ENCODE measurements around the gene SND1. TPM values are rescaled to one million over a fixed set of nuclear protein-coding genes. Genes with fewer than 3 reads are reported as not detected.

The SND1 gene
- total RNA-seq, 1 donor from 2014 or later: 139 TPM

GRCh38 chr7:127765150-127765549, 113.2 kb downstream of the SND1 start:
- DNase-seq (ENCODE audit: low read depth in 2 of 2): no peak

GRCh38 chr7:127766831-127767459, 115.0 kb downstream of the SND1 start:
- peak in 1 of 2 donors; percentile 10 for DNase-seq (ENCODE audit: low read depth in 2 of 2)

- DNase-seq (ENCODE audit: low read depth in 2 of 2): no peak
Measured at GRCh38 chr7:127768241-127768640, 116.2 kb downstream of the SND1 start.

- peak in 1 of 2 donors; percentile 18 for DNase-seq (ENCODE audit: low read depth in 2 of 2)
Measured at GRCh38 chr7:127769137-127769536, 117.1 kb downstream of the SND1 start.

DNA sequence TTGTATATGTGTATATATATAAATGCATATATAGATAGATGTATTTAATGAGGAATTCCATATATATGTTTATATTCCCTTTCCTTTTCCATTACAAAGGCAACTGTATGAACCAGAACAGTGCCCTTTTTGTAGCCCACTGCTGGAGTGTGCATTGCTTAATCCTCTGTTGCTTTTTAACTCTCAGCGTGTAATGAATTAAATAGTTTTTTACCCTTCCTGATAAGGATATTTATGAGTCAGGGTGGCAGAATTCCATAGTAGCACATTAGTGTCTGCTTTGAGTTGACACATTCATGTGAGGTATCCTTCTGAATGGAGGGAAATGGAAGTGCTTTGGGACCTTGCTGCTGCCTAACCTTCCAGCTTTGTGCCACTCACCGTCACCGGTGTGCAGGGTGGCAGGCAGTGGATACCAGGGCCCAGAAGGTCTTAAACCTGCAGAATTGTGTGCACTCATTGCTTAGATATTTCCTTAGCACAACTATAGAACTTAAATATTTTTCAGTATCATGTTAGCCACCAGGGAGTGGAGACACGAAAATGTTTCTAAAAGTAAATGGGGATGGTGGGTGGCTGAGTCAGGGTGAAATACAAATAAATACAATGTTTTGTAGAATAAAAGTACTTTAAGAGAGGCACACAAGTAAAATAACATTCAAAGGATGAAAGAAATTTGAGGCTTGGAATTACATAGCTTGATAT, 117.9 kb downstream of the SND1 start:
- DNase-seq (ENCODE audit: low read depth in 2 of 2): peak in 1 of 2 donors; percentile 23

DNA sequence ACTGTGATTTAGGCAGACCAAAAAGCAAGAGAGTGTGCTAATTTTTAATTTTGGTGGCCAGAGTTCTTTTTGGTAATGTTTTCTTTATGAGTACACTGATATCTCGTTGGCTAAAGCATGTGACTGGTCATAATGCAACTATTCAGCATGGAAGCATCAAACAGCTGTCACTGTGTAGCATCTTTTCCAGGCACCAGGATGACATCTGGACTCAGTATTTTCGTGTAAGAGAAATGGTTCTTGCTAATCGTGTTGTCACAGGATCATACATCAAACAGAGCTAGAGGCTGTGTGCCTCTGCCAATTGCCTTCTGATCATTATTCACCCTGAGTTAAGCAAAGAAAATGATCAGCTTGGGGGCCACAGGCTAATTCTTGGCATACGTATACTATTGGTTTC, 118.9 kb downstream of the SND1 start:
- DNase-seq (ENCODE audit: low read depth in 2 of 2): no peak

DNA sequence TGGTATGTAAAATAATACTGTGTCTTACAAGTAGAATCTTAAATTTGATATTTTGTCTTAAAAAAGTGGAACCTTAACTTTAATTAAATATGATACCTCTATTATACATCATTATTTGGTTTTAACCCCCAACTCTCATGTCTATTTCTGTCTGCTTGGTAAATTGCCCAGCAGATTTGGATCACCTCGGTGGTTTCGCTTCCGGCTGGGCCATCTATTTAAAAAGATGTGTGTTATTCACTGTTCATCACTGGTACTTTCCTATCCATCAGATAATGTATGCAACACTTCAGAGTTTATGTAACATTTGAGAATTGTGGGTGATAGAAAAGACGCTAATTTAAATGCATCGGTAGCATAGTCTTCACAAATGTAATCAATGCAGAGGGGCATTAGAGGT, 119.7 kb downstream of the SND1 start:
- DNase-seq (ENCODE audit: low read depth in 2 of 2): no peak

DNA sequence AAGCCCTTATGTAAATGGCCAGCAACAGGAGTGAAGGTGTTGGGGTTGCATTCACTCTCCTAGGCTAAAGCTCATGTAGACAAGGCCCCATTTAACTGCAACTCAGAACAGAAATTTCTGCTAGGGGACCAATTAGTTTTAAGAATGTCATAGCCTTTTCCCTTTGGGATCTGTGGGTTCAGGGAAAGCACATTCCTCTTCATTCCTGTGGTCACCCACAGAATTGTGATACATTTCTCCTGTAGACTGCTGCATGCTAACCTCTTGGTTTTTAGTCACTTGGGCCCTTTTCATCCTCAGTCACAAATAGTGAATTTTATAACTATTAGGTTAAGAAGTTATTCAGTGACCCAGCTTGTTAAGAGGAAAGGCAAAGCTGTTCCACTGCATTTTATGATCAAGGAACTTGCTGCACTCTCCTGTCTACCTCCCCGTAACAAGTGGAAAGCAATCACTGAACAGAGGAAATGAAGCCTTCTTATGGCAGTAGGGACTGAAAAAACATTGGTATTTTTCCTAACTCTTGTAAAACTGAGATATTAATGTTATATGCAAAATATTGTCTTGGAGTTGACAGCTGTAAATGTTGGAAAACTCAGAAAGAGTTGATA, 124.9 kb downstream of the SND1 start:
- DNase-seq (ENCODE audit: low read depth in 2 of 2): no peak

DNA sequence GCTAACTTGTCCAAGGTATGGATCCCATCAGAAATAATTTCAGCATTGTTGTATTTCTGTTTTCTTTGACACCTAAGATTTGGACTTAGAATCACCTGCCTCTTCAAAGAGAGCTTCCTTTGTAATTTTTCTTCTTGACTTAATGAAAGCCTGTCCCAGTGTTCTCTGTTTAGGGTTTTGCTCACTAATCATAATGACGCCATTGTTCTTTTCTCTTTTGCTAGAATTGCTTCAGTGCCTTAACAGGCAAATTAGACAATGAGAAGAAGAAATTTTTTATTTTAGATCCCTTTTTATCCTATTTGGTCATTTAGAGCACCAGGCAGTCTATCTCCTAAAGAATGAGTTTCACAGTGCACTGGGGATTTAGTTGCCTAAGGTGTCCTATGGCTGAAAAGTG, 128.5 kb downstream of the SND1 start:
- no peak for DNase-seq (ENCODE audit: low read depth in 2 of 2)

- DNase-seq (ENCODE audit: low read depth in 2 of 2): no peak
Measured at GRCh38 chr7:127781081-127781480, 129.1 kb downstream of the SND1 start.

DNA sequence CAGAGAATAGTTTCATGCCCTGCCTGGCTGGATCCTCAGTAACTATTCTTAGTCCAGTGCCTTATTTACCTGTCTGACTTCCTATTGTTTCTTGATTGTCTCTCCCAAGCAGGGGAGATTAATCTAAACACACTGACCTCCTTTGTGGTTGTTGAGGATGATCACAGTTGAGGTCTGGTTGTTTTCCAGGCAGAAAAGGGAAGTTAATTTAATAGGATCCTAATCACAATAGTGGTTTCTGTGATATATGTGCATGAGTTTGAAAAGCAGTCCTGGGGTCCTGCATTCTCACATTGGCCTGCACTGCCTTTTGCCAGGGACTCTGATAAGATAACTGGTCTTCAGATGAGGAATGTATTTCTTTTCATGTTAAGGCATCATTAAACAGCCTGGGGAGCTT, 130.1 kb downstream of the SND1 start:
- DNase-seq (ENCODE audit: low read depth in 2 of 2): no peak

DNA sequence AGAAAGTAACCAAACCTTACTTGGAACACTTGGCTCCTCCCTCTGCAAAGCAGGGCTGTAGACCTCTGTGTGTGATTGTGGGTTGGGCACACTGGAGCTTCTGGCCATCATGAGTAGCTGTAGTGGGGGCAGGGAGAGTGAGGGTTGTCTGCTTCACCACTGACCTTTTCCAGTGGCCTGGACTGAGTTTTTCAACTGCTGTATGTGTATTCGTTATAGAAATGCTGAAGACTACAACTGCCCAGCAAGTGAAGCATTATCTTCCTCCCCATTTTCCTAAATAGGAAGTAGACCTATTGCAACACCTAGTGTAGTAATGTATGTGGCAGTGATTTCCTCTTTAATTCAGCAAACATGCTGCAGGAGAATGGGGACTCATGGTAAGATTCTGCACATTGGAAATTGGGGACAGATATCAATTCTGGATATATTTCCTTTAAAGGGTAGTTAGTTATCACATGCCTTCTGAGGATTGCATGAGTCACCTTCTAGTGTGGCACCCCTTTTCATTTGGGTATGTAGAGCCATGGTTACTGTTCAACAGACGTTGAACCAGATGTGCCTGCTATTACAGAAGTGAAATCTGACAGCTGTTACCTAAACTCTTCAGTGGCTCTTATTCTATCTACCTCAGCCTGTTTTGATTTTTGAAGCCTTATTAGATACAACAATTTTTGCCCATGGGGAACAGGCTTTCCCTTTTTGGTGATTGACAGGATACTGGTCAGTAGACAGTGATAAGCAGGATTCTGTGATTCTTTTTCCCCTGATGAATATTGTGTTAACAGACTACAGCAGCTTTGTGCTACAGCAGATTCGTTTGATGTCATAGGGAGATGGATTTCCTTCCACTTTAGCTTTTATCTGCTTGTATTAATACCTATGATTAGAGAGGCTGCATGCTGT, 130.9 kb downstream of the SND1 start:
- DNase-seq (ENCODE audit: low read depth in 2 of 2): no peak

DNA sequence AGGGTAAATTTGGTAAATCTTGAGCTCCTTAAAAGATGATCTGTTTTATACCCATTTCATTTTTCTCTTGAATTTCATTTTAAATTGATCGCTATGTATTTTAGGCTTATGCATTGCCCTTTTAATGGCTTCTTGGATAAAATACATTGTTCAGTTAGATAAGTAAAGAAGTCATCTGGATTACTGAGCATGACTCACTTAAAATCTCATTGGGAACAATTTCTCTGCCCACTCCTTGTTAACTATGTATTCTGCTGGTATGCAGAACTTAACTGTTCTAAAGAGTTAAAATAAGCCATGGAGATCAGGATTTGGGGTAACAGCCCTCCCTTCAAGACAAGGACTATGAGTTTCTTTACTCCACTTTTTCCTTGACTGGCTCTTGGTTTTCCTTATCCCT, 134.2 kb downstream of the SND1 start:
- DNase-seq (ENCODE audit: low read depth in 2 of 2): no peak

- no peak for DNase-seq (ENCODE audit: low read depth in 2 of 2)
Measured at GRCh38 chr7:127789031-127789430, 137.0 kb downstream of the SND1 start.

GRCh38 chr7:127791446-127792189, 139.6 kb downstream of the SND1 start:
- no peak for DNase-seq (ENCODE audit: low read depth in 2 of 2)

GRCh38 chr7:127792528-127793342, 140.7 kb downstream of the SND1 start:
- DNase-seq (ENCODE audit: low read depth in 2 of 2): peak in 1 of 2 donors; percentile 13

GRCh38 chr7:127793582-127793981, 141.6 kb downstream of the SND1 start:
- no peak for DNase-seq (ENCODE audit: low read depth in 2 of 2)

- no peak for DNase-seq (ENCODE audit: low read depth in 2 of 2)
Measured at GRCh38 chr7:127794136-127794535, 142.1 kb downstream of the SND1 start.

GRCh38 chr7:127794551-127794950, 142.6 kb downstream of the SND1 start:
- no peak for DNase-seq (ENCODE audit: low read depth in 2 of 2)

GRCh38 chr7:127798023-127798422, 146.0 kb downstream of the SND1 start:
- no peak for DNase-seq (ENCODE audit: low read depth in 2 of 2)

Data from dermis microvascular lymphatic vessel endothelial cell (primary cell).